Middle frontal gyrus (tissue), 1 donor: ENCODE results near the gene YPEL3.
"Not testable (repeated sequence)": the region's sequence is repeated elsewhere in the genome, so short reads cannot be mapped to it uniquely, and the experiment has no call there.

Experiments
- DNase-seq: peaks from one replicate; pipeline ENCODE4 v3.0.0-alpha.2; 2015; ENCODE audit warnings: low spot score; ENCODE audit errors: extremely low spot score

The YPEL3 gene

GRCh38 chr16:30117768-30118167 lies 21.8 kb upstream of the YPEL3 start:
- no peak for DNase-seq

- no peak for DNase-seq
Observed at GRCh38 chr16:30116291-30117207, 20.5 kb upstream of the YPEL3 start.

- DNase-seq: no peak
Observed at GRCh38 chr16:30115238-30115637, 19.2 kb upstream of the YPEL3 start.

GRCh38 chr16:30114833-30115232 lies 18.8 kb upstream of the YPEL3 start:
- not testable (repeated sequence) for DNase-seq

- DNase-seq: no peak
Observed at GRCh38 chr16:30114411-30114810, 18.4 kb upstream of the YPEL3 start.

GRCh38 chr16:30113711-30114333 lies 17.8 kb upstream of the YPEL3 start:
- no peak for DNase-seq

GRCh38 chr16:30113031-30113710 lies 17.2 kb upstream of the YPEL3 start, which contains the start of gene GDPD3:
Gene GDPD3, minus strand, starts transcription at chr16:30113537. Its CDS starts 59 bp downstream, at chr16:30113478.
- DNase-seq: no peak

GRCh38 chr16:30112197-30113030 lies 16.4 kb upstream of the YPEL3 start:
- no peak for DNase-seq

- DNase-seq: no peak
Observed at GRCh38 chr16:30110661-30111060, 14.6 kb upstream of the YPEL3 start.

GRCh38 chr16:30108059-30108850 lies 12.2 kb upstream of the YPEL3 start:
- no peak for DNase-seq

- DNase-seq: no peak
Observed at GRCh38 chr16:30104492-30104891, 8.5 kb upstream of the YPEL3 start.

- DNase-seq: no peak
Observed at GRCh38 chr16:30104090-30104489, 8.1 kb upstream of the YPEL3 start.

GRCh38 chr16:30096862-30097563 lies 1.0 kb upstream of the YPEL3 start:
- no peak for DNase-seq

GRCh38 chr16:30095166-30096078 lies 591 bp downstream of the YPEL3 start:
- no peak for DNase-seq

- no peak for DNase-seq
Observed at GRCh38 chr16:30094541-30095165, 1.4 kb downstream of the YPEL3 start.

GRCh38 chr16:30092373-30093010 lies 3.5 kb downstream of the YPEL3 start:
- DNase-seq: no peak

GRCh38 chr16:30091474-30092372 lies 4.3 kb downstream of the YPEL3 start, which contains the start of gene TBX6:
Gene TBX6, minus strand, starts transcription at chr16:30091924. Its CDS starts 731 bp downstream, at chr16:30091193.
- DNase-seq: peak; percentile 88
